HuH-7.5 (cell line): ENCODE measurements around the gene MC1R.

ENCODE experiments used
- DNase-seq: peaks from one replicate; pipeline ENCODE4 v3.0.0; 2011; ENCODE audit warnings: low spot score

Gene MC1R

GRCh38 chr16:89897204-89897603 is 21.5 kb upstream of the MC1R start:
- no peak for DNase-seq

DNA sequence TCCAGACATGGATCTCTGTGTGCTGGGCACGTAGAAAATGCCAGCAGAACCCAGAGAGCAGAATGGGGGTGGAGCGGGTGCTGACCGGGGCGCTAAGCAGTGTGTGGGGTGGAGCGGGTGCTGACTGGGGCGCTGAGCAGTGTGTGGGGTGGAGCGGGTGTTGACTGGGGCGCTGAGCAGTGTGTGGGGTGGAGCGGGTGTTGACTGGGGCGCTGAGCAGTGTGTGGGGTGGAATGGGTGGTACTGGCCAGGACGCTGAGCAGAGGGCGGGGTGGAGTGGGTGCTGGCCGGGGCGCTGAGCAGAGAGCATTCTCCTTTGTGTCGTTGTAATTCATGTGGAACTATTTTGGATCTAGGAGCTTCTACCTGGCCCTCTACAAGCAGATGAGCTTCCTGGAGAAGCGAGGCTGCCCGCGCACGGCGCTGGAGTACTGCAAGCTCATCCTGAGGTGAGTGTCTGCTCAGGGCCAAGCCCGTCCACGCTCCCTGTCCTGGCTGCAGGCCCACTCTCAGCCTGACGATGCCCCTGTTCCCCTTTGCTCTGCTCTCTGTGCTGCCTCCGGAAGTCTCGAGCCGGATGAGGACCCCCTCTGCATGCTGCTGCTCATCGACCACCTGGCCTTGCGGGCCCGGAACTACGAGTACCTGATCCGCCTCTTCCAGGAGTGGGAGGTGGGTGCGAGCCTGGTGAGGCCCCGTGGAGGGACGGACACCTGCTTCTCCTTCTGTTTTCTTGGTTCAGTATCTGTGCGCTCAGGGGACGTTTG is 20.3 kb upstream of the MC1R start:
- no peak for DNase-seq

GRCh38 chr16:89899879-89900481 is 18.7 kb upstream of the MC1R start:
- DNase-seq = no peak

GRCh38 chr16:89900885-89901284 is 17.8 kb upstream of the MC1R start:
- no peak for DNase-seq

DNA sequence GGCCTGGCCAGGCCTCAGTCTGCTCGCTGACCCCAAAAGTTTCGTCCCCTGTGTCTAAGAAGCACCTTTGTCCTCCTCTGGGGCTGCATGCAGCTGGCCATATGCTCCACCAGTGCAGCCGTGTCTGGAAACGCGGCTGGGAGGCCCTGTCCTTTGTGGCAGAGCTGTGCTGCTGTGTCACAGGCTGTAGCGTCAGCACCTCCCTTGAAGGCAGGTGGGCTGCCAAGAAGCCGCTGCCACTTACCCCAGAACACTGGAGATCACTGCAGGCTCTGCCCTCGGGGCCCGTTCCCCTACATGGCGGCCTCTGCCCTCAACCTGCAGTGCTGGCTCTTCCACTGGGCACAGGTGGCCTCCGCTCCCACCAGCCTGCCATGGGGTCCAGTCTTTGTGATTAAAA is 15.7 kb upstream of the MC1R start:
- no peak for DNase-seq

- DNase-seq = no peak
Measured at GRCh38 chr16:89903908-89904515, 14.7 kb upstream of the MC1R start.

GRCh38 chr16:89904606-89905510 is 13.8 kb upstream of the MC1R start:
- DNase-seq = no peak

DNA sequence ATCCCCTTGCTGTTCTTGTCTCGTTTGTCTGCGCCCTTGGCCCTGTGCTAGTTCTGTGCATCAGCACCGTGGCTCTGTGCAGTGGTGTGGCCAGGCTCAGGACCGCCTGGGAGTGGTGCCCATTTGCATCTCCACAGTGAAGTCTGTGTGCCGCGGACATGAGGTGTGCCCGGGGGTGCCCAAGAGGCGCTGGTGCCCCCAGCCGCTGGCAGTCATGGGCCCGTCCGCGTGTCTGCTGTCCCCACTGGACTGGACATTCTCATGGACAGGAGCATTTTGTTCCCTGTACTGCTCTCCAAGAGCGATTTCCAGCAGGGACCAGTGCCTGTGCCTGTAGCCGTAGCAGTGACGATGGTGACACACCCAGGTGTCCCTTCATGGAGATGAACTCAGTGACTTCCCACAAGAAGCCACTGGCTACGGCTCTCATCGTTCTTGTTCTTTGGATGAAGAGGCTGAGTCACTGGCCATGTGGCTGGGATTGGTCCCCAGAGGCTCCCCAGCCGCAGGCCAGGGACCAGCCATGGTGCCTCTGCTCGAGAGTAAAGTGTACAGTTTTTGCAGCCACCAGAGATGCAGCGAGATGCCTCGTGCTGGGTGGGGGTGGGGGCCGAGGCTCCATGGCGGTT is 13.0 kb upstream of the MC1R start:
- no peak for DNase-seq

- no peak for DNase-seq
Measured at GRCh38 chr16:89906140-89907025, 12.3 kb upstream of the MC1R start.

DNA sequence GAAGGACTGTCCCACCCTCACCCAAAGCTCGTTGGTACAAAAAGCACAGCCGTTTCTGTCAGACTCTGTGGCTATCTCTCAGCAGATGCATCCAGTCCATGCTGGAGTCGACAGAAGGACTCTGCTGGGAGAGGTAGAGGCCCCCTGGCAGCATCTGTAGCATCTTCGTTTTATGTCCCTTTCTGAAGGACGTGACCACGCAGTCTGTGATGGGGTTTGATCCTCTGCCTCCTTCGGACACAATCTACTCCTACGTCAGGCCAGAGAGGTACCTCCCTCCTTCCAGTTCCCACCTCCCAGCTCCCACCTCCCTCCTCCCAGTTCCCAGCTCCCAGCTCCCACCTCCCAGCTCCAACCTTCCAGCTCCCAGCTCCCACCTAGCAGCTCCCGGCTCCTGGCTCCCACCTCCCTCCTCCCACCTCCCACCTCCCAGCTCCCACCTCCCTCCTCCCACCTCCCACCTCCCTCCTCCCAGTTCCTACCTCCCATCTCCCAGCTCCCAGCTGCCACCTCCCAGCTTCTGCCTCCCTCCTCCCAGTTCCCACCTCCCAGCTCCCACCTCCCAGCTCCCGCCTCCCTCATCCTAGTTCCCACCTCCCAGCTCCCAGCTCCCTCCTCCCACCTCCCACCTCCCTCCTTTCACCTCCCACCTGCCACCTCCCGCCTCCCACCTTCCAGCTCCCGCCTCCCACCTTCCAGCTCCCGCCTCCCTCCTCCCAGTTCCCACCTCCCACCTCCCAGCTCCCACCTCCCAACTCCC is 11.4 kb upstream of the MC1R start:
- no peak for DNase-seq

DNA sequence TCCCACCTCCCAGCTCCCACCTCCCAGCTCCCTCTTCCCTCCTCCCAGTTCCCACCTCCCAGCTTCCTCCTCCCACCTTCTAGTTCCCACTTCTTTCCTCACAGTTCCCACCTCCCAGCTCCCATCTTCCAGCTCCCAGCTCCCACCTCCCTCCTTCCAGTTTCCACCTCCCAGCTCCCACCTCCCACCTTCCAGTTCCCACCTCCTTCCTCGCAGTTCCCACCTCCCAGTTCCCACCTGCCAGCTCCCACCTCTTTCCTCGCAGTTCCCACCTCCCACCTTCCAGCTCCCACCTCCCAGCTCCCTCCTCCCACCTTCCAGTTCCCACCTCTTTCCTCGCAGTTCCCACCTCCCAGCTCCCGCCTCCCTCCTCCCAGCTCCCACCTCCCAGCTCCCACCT is 10.4 kb upstream of the MC1R start:
- no peak for DNase-seq

DNA sequence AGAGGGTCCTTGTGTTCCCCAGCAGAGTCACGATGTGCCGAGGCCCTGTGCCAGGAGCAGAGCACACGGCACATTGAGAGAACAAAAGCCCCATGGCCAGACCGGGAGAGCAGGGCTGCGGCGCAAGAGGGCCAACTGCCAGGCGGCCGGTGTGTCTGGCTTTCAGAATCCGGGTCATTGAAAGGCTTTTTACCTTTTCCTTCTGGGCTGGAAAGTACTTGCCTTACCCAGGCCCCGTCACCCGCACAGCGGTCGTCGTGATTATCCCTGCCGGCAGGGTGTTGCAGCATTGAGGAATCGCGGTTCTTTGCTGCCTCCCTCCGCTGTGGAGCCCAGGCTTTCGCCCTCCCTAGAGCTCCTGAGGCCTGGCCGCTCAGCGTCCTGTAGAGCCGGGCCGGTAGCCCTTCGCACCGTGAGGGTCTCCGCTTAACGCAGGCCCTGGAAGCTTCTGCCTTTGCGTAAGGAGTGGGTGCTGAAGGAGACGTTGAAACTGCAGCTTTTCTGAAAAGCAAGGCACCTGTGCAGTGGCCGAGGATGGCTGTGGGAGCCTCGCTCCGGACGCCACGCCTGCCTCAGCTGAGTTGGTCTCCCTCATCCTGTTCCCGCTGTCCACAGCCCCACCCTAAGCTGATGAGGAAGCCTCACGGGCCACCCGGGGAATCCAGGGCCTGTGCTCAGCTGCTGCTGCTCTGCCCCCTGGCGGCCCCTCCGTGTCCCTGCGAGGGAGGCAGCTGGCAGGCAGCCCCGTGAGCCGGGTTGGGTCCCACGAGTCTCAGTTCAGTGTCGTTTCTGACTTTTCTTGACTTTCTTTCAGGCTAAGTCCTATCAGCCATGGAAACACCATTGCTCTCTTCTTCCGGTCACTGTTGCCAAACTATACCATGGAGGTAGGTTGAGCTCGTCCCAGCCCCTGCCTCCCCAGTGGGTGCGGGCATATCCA is 8.6 kb upstream of the MC1R start:
- DNase-seq = peak; percentile 98

DNA sequence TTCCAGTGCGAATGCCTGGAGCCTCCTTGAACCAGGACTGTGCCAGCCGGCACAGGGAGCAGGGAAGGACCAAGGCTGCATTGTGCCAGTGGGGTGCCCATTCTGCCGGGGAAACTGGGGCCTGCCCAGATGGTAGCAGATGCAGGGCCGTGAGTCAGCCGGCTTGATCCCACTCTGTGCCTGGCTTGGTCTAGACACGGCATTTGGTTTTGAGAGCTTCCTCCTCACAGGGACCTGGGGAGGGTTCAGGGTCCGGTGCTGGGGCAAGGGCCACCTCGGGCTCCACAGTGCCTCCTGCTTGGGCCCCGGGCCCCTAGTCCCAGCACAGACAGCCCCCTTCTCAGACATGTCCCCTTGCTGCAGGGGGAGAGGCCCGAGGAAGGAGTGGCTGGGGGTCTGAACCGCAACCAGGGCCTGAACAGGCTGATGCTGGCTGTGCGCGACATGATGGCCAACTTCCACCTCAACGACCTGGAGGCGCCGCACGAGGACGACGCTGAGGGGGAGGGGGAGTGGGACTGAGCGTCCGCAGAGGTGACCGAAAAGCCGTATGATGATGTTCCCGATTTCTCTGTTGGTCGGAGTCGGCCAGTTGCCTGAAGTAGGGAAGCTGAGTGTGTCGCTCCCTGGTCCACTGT is 7.8 kb upstream of the MC1R start:
- no peak for DNase-seq

GRCh38 chr16:89911375-89911774 is 7.3 kb upstream of the MC1R start:
- no peak for DNase-seq

GRCh38 chr16:89912143-89912542 is 6.5 kb upstream of the MC1R start:
- no peak for DNase-seq

DNA sequence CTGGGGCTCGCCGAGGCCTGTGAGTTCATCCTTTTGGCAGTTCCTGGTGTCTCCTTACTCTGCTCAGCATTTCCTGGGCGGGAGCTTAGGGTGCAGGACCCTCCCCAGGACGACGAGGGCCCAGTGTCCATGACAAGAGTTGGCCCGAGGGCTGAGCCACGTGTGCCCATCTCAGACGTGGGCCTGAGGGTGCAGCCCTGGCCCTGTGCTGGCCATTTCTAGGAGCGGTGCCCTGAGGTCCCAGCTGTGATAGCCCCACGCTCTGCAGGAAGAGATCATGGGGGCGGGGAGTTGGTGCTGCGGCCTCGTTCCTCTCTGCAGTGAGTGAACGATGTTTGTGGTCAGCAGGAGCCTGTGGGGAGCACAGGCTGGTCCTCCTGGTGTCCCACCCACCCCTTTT is 6.0 kb upstream of the MC1R start:
- no peak for DNase-seq

DNA sequence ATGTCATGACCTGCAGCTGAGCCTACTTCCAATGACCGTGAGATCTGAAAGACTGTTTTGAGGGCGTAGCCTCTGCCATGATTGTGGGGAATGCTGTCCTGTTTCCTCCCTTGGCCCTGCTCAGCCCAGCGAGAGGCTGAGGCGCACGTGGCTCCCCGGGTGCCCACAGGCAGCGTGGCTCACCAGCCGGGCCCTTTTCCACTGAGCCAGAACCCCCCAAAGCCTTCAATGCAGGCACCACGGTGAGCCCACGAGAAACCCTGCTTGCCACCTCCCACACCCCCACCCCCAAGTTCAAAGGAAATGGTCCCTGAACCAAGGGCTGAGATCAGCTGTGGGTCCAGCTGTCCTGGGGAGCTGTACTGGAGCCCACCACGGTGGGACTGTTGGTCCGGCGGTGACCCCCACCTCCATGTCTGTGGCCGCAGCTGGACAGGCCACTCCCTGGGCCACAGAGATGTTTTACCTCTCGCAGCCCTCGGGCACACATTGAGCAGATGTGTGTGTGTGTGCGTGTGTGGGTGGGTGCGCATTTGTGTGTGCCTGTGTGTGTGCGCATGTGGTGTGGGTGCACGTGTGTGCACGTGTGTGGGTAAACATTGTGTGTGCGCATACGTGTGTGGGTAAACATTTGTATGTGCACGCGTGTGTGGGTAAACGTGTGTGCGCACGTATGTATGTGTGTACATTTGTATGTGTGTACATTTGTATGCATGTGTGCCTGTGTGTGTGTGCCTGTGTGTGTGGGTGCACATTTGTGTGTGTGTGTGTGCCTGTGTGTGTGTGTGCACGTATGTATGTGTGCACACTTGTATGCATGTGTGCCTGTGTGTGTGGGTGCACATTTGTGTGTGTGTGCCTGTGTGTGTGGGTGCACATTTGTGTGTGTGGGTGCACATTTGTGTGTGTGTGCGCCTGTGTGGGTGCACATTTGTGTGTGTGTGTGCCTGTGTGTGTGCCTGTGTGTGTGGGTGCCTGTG is 5.0 kb upstream of the MC1R start:
- no peak for DNase-seq
